ENCODE data around the gene SCRT2. TPM values are rescaled to one million over a fixed set of nuclear protein-coding genes. Genes with fewer than 3 reads are reported as not detected.

SCRT2 gene
- total and polyA plus RNA-seq, 4 donors, result not detected

- TF ChIP-seq, protein P1, sequence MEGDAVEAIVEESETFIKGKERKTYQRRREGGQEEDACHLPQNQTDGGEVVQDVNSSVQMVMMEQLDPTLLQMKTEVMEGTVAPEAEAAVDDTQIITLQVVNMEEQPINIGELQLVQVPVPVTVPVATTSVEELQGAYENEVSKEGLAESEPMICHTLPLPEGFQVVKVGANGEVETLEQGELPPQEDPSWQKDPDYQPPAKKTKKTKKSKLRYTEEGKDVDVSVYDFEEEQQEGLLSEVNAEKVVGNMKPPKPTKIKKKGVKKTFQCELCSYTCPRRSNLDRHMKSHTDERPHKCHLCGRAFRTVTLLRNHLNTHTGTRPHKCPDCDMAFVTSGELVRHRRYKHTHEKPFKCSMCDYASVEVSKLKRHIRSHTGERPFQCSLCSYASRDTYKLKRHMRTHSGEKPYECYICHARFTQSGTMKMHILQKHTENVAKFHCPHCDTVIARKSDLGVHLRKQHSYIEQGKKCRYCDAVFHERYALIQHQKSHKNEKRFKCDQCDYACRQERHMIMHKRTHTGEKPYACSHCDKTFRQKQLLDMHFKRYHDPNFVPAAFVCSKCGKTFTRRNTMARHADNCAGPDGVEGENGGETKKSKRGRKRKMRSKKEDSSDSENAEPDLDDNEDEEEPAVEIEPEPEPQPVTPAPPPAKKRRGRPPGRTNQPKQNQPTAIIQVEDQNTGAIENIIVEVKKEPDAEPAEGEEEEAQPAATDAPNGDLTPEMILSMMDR (IDR thresholded peaks at IDR 0.05; ENCODE audit: low read depth, low read length, missing input control), result no peak
- TF ChIP-seq FOXA2 (IDR thresholded peaks at IDR 0.05) (no peak), FOXA1 (IDR thresholded peaks at IDR 0.05) (no peak), HNF4A (conservative IDR thresholded peaks at IDR 0.05) (peak; percentile 82 to 94), REST (IDR thresholded peaks at IDR 0.05) (no peak), JUND (IDR thresholded peaks at IDR 0.05) (no peak)
Measured at GRCh38 chr20:671252-672030, 4.2 kb downstream of the SCRT2 start (continued).

DNA sequence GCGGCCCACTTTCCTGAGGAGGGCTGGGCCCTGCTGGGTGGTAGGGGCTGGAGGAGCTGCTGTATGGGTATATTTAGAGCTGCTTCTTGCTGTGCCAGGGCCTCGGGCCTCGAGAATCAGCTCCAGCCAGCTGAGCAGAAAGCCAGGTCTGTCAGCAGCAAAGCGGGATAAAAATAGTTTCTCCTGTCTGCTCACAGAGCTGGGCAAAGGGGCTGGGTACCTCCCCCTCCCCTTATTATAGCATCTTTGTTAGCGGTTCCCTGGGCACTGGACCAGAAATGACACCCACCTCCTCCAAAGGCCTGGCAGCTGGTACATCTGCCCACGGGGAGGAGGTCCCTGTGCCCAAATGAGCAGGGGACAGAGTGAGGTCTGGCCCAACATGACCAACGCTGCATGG, 6.0 kb downstream of the SCRT2 start:
- Histone ChIP-seq H3K27ac (ENCODE audit: low read depth in 1 of 2, low read length in 2 of 2) (no peak overlapping the region), H3K9me3 (ENCODE audit: control insufficient read depth in 4 of 4, low read length in 3 of 4) (no peaks in the 10 kb centered on the region), H3K36me3 (ENCODE audit: control insufficient read depth in 4 of 4, insufficient read depth in 3 of 4, low read depth in 1 of 4, low read length in 3 of 4) (no peaks in the 10 kb centered on the region), H3K9ac (ENCODE audit: low read depth in 1 of 2, low read length in 2 of 2) (no peak overlapping the region), H3K4me3 (ENCODE audit: low read depth in 1 of 3, low read length in 3 of 3) (no peak overlapping the region), H3K27me3 (ENCODE audit: control insufficient read depth in 4 of 4, insufficient read depth in 4 of 4, low read length in 3 of 4) (peaks cover 3 to 15% (median 8%) of the 10 kb centered on the region in 4 donors), H3K4me1 (ENCODE audit: control insufficient read depth in 4 of 4, insufficient read depth in 4 of 4, low read length in 3 of 4) (no peaks in the 10 kb centered on the region)
- TF ChIP-seq NR2F2 (IDR thresholded peaks at IDR 0.05), result no peak
- no peak for TF ChIP-seq RAD21 (IDR thresholded peaks at IDR 0.05)
- DNase-seq (ENCODE audit: low spot score), result no peak
- WGBS, result 84% methylated on average over 7 of the region's 7 CpGs

GRCh38 chr20:668638-669037, 7.0 kb downstream of the SCRT2 start:
- 65% methylated on average over 3 of the region's 3 CpGs for WGBS
- no peaks in the 10 kb centered on the region for H3K36me3 ChIP-seq (ENCODE audit: control insufficient read depth in 4 of 4, insufficient read depth in 3 of 4, low read depth in 1 of 4, low read length in 3 of 4)
- no peaks in the 10 kb centered on the region for H3K9me3 ChIP-seq (ENCODE audit: control insufficient read depth in 4 of 4, low read length in 3 of 4)
- peaks cover 0 to 2% (median 1%) of the 10 kb centered on the region in 4 donors for H3K4me1 ChIP-seq (ENCODE audit: control insufficient read depth in 4 of 4, insufficient read depth in 4 of 4, low read length in 3 of 4)
- no peak overlapping the region for H3K4me3 ChIP-seq (ENCODE audit: low read depth in 1 of 3, low read length in 3 of 3)
- H3K9ac ChIP-seq (ENCODE audit: low read depth in 1 of 2, low read length in 2 of 2), result no peak overlapping the region
- peaks cover 3 to 17% (median 12%) of the 10 kb centered on the region in 4 donors for H3K27me3 ChIP-seq (ENCODE audit: control insufficient read depth in 4 of 4, insufficient read depth in 4 of 4, low read length in 3 of 4)
- H3K27ac ChIP-seq (ENCODE audit: low read depth in 1 of 2, low read length in 2 of 2), result no peak overlapping the region
- DNase-seq (ENCODE audit: low spot score), result no peak
- TF ChIP-seq HNF4A (conservative IDR thresholded peaks at IDR 0.05) (no peak), EGR1 (IDR thresholded peaks at IDR 0.05; ENCODE audit: low read depth in 2 of 2) (no peak), JUND (IDR thresholded peaks at IDR 0.05) (no peak), FOXA2 (IDR thresholded peaks at IDR 0.05) (no peak), YY1 (IDR thresholded peaks at IDR 0.05) (no peak), GABPA (IDR thresholded peaks at IDR 0.05 in 1 of 2, conservative IDR thresholded peaks at IDR 0.05 in 1 of 2) (no peak), NR2F2 (IDR thresholded peaks at IDR 0.05) (no peak), HNF4G (IDR thresholded peaks at IDR 0.05) (no peak), ZBTB33 (IDR thresholded peaks at IDR 0.05) (no peak), ATF3 (IDR thresholded peaks at IDR 0.05) (no peak), SP1 (IDR thresholded peaks at IDR 0.05) (no peak)
- TF ChIP-seq, protein P1 (IDR thresholded peaks at IDR 0.05; ENCODE audit: low read depth, low read length, missing input control), result no peak
- TF ChIP-seq, protein P2, sequence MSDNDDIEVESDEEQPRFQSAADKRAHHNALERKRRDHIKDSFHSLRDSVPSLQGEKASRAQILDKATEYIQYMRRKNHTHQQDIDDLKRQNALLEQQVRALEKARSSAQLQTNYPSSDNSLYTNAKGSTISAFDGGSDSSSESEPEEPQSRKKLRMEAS (IDR thresholded peaks at IDR 0.05), result no peak

All from liver (tissue), 9 donors.